Measurements from ENCODE around the gene FPGT.

FPGT gene

DNA sequence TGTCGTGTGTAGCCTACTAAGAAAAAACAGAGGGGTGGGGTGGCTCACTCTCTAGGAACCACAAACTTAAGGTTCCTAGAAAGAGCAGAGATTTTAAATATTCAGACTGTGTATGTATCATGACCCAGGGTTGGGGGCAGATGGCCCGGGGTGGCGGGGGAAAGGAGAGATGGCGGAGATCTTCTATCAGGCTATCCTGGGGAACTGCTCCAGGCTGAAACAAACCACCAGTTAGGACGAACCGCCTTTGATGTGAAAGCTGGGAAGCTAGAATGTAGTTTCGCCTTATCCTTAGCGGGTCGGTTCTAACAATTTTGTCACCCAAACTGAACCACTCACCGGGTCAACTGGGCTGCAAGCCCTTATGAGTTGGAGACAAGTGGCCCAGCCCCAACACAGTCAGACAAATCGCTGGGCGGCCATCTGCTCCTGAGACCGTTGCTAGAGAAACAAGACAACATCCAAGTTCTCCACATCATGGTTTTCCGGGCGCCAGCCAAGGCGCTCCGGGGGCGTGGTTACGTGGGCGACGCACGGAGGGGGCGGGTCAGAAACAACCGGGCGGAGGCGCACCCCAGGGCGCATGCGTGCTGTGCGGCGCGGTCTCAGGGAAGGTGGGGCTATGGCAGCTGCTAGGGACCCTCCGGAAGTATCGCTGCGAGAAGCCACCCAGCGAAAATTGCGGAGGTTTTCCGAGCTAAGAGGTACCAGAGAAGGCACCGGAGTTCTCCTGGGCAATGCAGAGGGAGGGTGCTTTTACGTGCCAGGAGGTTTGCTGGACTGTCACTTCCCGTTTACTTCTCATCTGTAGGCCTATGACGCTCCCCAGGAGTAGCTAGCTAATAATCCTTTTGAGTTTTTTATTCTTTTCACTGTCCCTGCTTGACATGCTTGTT, at the start of gene FPGT, which contains the start of gene LRRIQ3:
FPGT (plus strand) TSS at position 586 of the 896 bp plus-strand sequence; CDS start at position 623, 37 bp downstream.
LRRIQ3 (minus strand) TSS at position 520 of the 896 bp plus-strand sequence. CDS start 14,492 bp downstream, outside the sequence.
- Histone ChIP-seq H3K27ac (ENCODE audit: low read depth, low read length, poor library complexity, severe bottlenecking) (peak within 1 kb of the TSS; percentile 49), H2AFZ (ENCODE audit: low read length) (peak within 1 kb of the TSS; percentile 94), H3K9ac (ENCODE audit: low read length) (peak within 1 kb of the TSS; percentile 81), H3K79me2 (ENCODE audit: insufficient read depth, low read length) (no peaks in the 10 kb centered on the region), H3F3A (ENCODE audit: insufficient read depth, low read length) (no peaks in the 10 kb centered on the region), H3K4me1 (ENCODE audit: insufficient read depth, low read length, severe bottlenecking) (peaks cover 18% of the 10 kb centered on the region), H3K9me2 (ENCODE audit: low read depth, low read length) (no peaks in the 10 kb centered on the region), H3K36me3 (ENCODE audit: insufficient read depth, low read length) (no peaks in the 10 kb centered on the region; the same call in 1 of the 2 replicates), H3K27me3 (ENCODE audit: insufficient read depth, low read length) (no peaks in the 10 kb centered on the region), H3K4me3 (ENCODE audit: low read depth, low read length, poor library complexity, severe bottlenecking) (peak within 1 kb of the TSS; percentile 77), H3K9me3 (ENCODE audit: low read length) (no peaks in the 10 kb centered on the region), H4K20me1 (ENCODE audit: insufficient read depth, low read length) (no peaks in the 10 kb centered on the region), H3K4me2 (ENCODE audit: low read length) (peak within 1 kb of the TSS; percentile 81)
- TF ChIP-seq, protein P1, sequence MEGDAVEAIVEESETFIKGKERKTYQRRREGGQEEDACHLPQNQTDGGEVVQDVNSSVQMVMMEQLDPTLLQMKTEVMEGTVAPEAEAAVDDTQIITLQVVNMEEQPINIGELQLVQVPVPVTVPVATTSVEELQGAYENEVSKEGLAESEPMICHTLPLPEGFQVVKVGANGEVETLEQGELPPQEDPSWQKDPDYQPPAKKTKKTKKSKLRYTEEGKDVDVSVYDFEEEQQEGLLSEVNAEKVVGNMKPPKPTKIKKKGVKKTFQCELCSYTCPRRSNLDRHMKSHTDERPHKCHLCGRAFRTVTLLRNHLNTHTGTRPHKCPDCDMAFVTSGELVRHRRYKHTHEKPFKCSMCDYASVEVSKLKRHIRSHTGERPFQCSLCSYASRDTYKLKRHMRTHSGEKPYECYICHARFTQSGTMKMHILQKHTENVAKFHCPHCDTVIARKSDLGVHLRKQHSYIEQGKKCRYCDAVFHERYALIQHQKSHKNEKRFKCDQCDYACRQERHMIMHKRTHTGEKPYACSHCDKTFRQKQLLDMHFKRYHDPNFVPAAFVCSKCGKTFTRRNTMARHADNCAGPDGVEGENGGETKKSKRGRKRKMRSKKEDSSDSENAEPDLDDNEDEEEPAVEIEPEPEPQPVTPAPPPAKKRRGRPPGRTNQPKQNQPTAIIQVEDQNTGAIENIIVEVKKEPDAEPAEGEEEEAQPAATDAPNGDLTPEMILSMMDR (IDR thresholded peaks at IDR 0.05; ENCODE audit: low read length) = no peak
- no peak for TF ChIP-seq EZH2 (IDR thresholded peaks at IDR 0.05; ENCODE audit: borderline replicate concordance, low read length)

DNA sequence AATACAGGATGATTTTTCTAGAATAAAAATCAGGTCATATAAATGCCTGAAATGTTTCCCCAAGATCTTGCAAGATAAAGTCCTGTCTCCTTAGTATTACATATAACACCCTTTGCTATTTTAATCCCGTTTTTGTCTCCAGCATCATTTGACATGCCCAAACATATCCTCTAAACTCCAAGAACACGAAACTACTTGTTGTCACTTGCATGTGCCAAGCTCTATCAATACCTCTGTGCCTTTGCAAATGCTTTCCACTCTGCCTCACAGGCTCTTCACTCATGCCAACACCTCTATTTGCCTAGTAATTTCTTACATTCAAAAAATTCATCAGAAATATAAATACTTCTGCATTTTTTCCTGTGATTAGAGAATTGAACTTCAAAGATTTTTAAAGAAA, 38.0 kb upstream of the FPGT start:
- no peak overlapping the region for H2AFZ ChIP-seq (ENCODE audit: low read length)
- H3F3A ChIP-seq (ENCODE audit: insufficient read depth, low read length) = no peaks in the 10 kb centered on the region
- H3K27ac ChIP-seq (ENCODE audit: low read depth, low read length, poor library complexity, severe bottlenecking) = no peak overlapping the region
- no peaks in the 10 kb centered on the region for H3K4me1 ChIP-seq (ENCODE audit: insufficient read depth, low read length, severe bottlenecking)
- H3K79me2 ChIP-seq (ENCODE audit: insufficient read depth, low read length) = no peaks in the 10 kb centered on the region
- TF ChIP-seq EZH2 (IDR thresholded peaks at IDR 0.05; ENCODE audit: borderline replicate concordance, low read length) = no peak
- TF ChIP-seq, protein P1 (IDR thresholded peaks at IDR 0.05; ENCODE audit: low read length) = no peak
- no peaks in the 10 kb centered on the region for H3K27me3 ChIP-seq (ENCODE audit: insufficient read depth, low read length)
- H3K9me3 ChIP-seq (ENCODE audit: low read length) = no peaks in the 10 kb centered on the region
- no peaks in the 10 kb centered on the region for H4K20me1 ChIP-seq (ENCODE audit: insufficient read depth, low read length)
- no peaks in the 10 kb centered on the region for H3K36me3 ChIP-seq (ENCODE audit: insufficient read depth, low read length)
- no peak overlapping the region for H3K4me2 ChIP-seq (ENCODE audit: low read length)
- H3K4me3 ChIP-seq (ENCODE audit: low read depth, low read length, poor library complexity, severe bottlenecking) = no peak overlapping the region
- H3K9ac ChIP-seq (ENCODE audit: low read length) = no peak overlapping the region
- no peaks in the 10 kb centered on the region for H3K9me2 ChIP-seq (ENCODE audit: low read depth, low read length)

DNA sequence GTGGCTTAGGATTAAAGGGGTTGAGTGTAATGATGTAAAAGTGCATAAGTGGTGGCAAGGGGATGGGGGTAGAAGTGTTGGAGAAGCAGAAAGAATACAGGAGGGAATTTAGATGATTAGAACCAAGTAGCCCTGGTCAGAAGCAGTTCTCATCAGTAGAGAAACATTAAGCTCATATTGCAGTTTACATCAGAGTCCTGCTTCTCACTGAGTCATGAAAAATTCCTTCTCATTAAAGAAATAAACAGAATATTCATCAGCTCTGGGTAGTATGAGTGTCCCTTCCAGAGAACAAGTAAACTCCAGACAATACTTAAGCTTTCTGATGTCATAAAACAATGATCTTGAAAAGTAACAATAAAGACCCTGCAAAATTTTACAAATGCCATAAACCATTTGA, 36.5 kb upstream of the FPGT start:
- Histone ChIP-seq H3K4me2 (ENCODE audit: low read length) (no peak overlapping the region), H3K79me2 (ENCODE audit: insufficient read depth, low read length) (no peaks in the 10 kb centered on the region), H2AFZ (ENCODE audit: low read length) (no peak overlapping the region), H3K4me1 (ENCODE audit: insufficient read depth, low read length, severe bottlenecking) (no peaks in the 10 kb centered on the region), H3K27ac (ENCODE audit: low read depth, low read length, poor library complexity, severe bottlenecking) (no peak overlapping the region), H3K36me3 (ENCODE audit: insufficient read depth, low read length) (no peaks in the 10 kb centered on the region), H3K4me3 (ENCODE audit: low read depth, low read length, poor library complexity, severe bottlenecking) (no peak overlapping the region), H3F3A (ENCODE audit: insufficient read depth, low read length) (no peaks in the 10 kb centered on the region), H3K27me3 (ENCODE audit: insufficient read depth, low read length) (no peaks in the 10 kb centered on the region), H4K20me1 (ENCODE audit: insufficient read depth, low read length) (no peaks in the 10 kb centered on the region), H3K9me2 (ENCODE audit: low read depth, low read length) (no peaks in the 10 kb centered on the region), H3K9ac (ENCODE audit: low read length) (no peak overlapping the region), H3K9me3 (ENCODE audit: low read length) (no peaks in the 10 kb centered on the region)
- TF ChIP-seq EZH2 (IDR thresholded peaks at IDR 0.05; ENCODE audit: borderline replicate concordance, low read length) = no peak
- TF ChIP-seq, protein P1 (IDR thresholded peaks at IDR 0.05; ENCODE audit: low read length) = no peak

Measured in OCI-LY1 (cell line).